Astrocyte of the cerebellum (primary cell): ENCODE results near the gene THBS4.

Experiments used
- DNase-seq: peaks from one replicate; pipeline ENCODE4 v3.0.0-alpha.2; 2011; ENCODE audit warnings: low read depth
- H3K4me3 ChIP-seq: 2 replicates; pipeline ENCODE4 v1.5.1; 2011; ENCODE audit warnings: mild to moderate bottlenecking, low read depth, low read length, moderate library complexity
- CTCF ChIP-seq: IDR thresholded peaks from 2 replicates; pipeline ENCODE4 v1.5.1; 2012; ENCODE audit warnings: low read length, low read depth, moderate library complexity, mild to moderate bottlenecking; ENCODE audit errors: missing control alignments
- in situ Hi-C: cut with HindIII; loops from 2 replicates; pipeline ENCODE4 v1.10.0; 2017; ENCODE audit warnings: low sequenced_read_pairs

The THBS4 gene

GRCh38 chr5:80042330-80042729 lies 7.2 kb downstream of the THBS4 start:
- in situ Hi-C loops = no loop called here
- DNase-seq = no peak
- no peak overlapping the region for H3K4me3 ChIP-seq
- no peak for TF ChIP-seq CTCF

GRCh38 chr5:80043187-80043586 lies 8.0 kb downstream of the THBS4 start:
- no peak overlapping the region for H3K4me3 ChIP-seq
- no peak for DNase-seq
- in situ Hi-C loops = no loop called here
- no peak for TF ChIP-seq CTCF

- in situ Hi-C loops = no loop called here
Measured at GRCh38 chr5:80048084-80048780, 13.1 kb downstream of the THBS4 start.

GRCh38 chr5:80052464-80052863 lies 17.3 kb downstream of the THBS4 start:
- in situ Hi-C loops = no loop called here
- no peak for DNase-seq
- no peak for TF ChIP-seq CTCF
- H3K4me3 ChIP-seq = no peak overlapping the region

More at GRCh38 chr5:80048084-80048780, 13.1 kb downstream of the THBS4 start:
- no peak overlapping the region for H3K4me3 ChIP-seq
- no peak for DNase-seq
- no peak for TF ChIP-seq CTCF

- no peak for DNase-seq
- in situ Hi-C loops = no loop called here
- no peak for TF ChIP-seq CTCF
- H3K4me3 ChIP-seq = no peak overlapping the region
Measured at GRCh38 chr5:80054682-80055081, 19.5 kb downstream of the THBS4 start.

GRCh38 chr5:80055491-80056170 lies 20.5 kb downstream of the THBS4 start:
- in situ Hi-C loops = no loop called here
- DNase-seq = no peak
- H3K4me3 ChIP-seq = no peak overlapping the region
- no peak for TF ChIP-seq CTCF
